A549 (cell line): ENCODE data around the gene SOS1. TPM values are rescaled to one million over a fixed set of nuclear protein-coding genes. Genes with fewer than 3 reads are reported as not detected.
A peak's percentile ranks its signal among the peaks of the same experiment; 100 is the strongest.

Source experiments
- ATAC-seq, 2 experiments: fragments of 200-7000 bp in 1 of 2; fragments of >200 bp in 1 of 2; cut with Nextera tagmentation in 1 of 2; cut with Tn5 transposase in 1 of 2; 3 replicates each; pipeline versions ENCODE4 v1.8.0 to v1.9.1; 2018 to 2020; ENCODE audit warnings: mild to moderate bottlenecking in 1 of 2, moderate library complexity in 1 of 2
- CTCF ChIA-PET: fragments of 300-600 bp; sonication (Branson Sonifier 250); formaldehyde crosslinking; extraction: SDS; loops from one replicate; lab custom pipeline; 2021; ENCODE audit warnings: antibody characterized with exemption, inconsistent platforms; lab: Yijun Ruan, JAX
- POLR2A ChIA-PET: fragments of 350-600 bp; formaldehyde crosslinking; extraction: SDS; loops from one replicate; lab custom pipeline; 2021; ENCODE audit warnings: antibody characterized with exemption, inconsistent platforms; lab: Yijun Ruan, JAX
- DNase-seq, 2 experiments: peaks; one replicate each; pipeline versions ENCODE4 v3.0.0 to v3.0.0-alpha.2; 2011 to 2016; ENCODE audit warnings: low read depth in 1 of 2, low spot score in 1 of 2
- FAIRE-seq: peaks from 2 replicates; lab custom pipeline; 2011; peaks lifted over from hg19 to GRCh38; lab: Jason Lieb, UNC
- H3K27ac ChIP-seq, 2 experiments: fragments of >200 bp; sonication (Bioruptor Twin); formaldehyde crosslinking; 3 replicates each; pipeline ENCODE4 v1.5.1; 2016 to 2017
- H3K4me1 ChIP-seq: fragments of >200 bp; sonication (Bioruptor Twin); formaldehyde crosslinking; 3 replicates; pipeline ENCODE4 v1.6.1; 2016
- H3K4me2 ChIP-seq: fragments of >200 bp; sonication (Bioruptor Twin); formaldehyde crosslinking; 3 replicates; pipeline ENCODE4 v1.6.1; 2016
- H3K4me3 ChIP-seq: fragments of >200 bp; sonication (Bioruptor Twin); formaldehyde crosslinking; 3 replicates; pipeline ENCODE4 v1.5.1; 2016
- H3K9me3 ChIP-seq: fragments of >200 bp; sonication (Bioruptor Twin); formaldehyde crosslinking; 3 replicates; pipeline ENCODE4 v1.6.1; 2016
- ATOH8 ChIP-seq: fragments of 250-450 bp; sonication (Bioruptor Pico); IDR thresholded peaks from 2 replicates; pipeline ENCODE4 v1.5.0; 2020; ENCODE audit warnings: low read depth, mild to moderate bottlenecking, moderate library complexity
- CBX8 ChIP-seq: fragments of 200-600 bp; sonication (generic); IDR thresholded peaks from 2 replicates; pipeline ENCODE4 v1.6.1; 2016
- CHD4 ChIP-seq: fragments of 200-600 bp; sonication (generic); IDR thresholded peaks from 2 replicates; pipeline ENCODE4 v1.6.1; 2016; ENCODE audit warnings: antibody characterized with exemption, mild to moderate bottlenecking, borderline replicate concordance
- CTCF ChIP-seq: fragments of >200 bp; sonication (Bioruptor Twin); formaldehyde crosslinking; IDR thresholded peaks from 3 replicates; pipeline ENCODE4 v1.5.1; 2016
- E2F6 ChIP-seq: IDR thresholded peaks from 2 replicates; pipeline ENCODE4 v1.6.1; 2012; ENCODE audit warnings: low read depth, borderline replicate concordance
- EHF ChIP-seq: fragments of 250-450 bp; sonication (Bioruptor Pico); IDR thresholded peaks from 2 replicates; pipeline ENCODE4 v1.5.0; 2020; ENCODE audit warnings: mild to moderate bottlenecking
- EHMT2 ChIP-seq: fragments of 200-600 bp; sonication (generic); IDR thresholded peaks from 2 replicates; pipeline ENCODE4 v1.6.1; 2016; ENCODE audit warnings: antibody characterized with exemption, low read depth, mild to moderate bottlenecking, moderate library complexity
- HOXA7 ChIP-seq: fragments of 250-450 bp; sonication (Bioruptor Pico); IDR thresholded peaks from 2 replicates; pipeline ENCODE4 v1.5.0; 2020; ENCODE audit warnings: mild to moderate bottlenecking, moderate library complexity
- HOXB13 ChIP-seq: fragments of 250-450 bp; sonication (Bioruptor Pico); IDR thresholded peaks from 2 replicates; pipeline ENCODE4 v1.5.0; 2020; ENCODE audit warnings: low read depth, mild to moderate bottlenecking, moderate library complexity
- KDM5A ChIP-seq: fragments of 200-600 bp; sonication (generic); IDR thresholded peaks from 2 replicates; pipeline ENCODE4 v1.6.1; 2016; ENCODE audit warnings: antibody characterized with exemption, mild to moderate bottlenecking
- MAFK ChIP-seq: fragments of 450-650 bp; IDR thresholded peaks from 2 replicates; pipeline ENCODE4 v1.6.1; 2014; ENCODE audit not compliant: partially characterized antibody
- NFE2L2 ChIP-seq: fragments of 150-350 bp; conservative IDR thresholded peaks from 2 replicates; pipeline ENCODE4 v1.6.1; 2014; ENCODE audit warnings: low read length
- NR3C1 ChIP-seq: fragments of >200 bp; sonication (Bioruptor Twin); formaldehyde crosslinking; IDR thresholded peaks from 3 replicates; pipeline ENCODE4 v1.6.1; 2017
- POLR2A ChIP-seq: IDR thresholded peaks from 2 replicates; pipeline ENCODE4 v1.6.1; 2012; ENCODE audit warnings: mild to moderate bottlenecking, low read length
- POLR2AphosphoS2 ChIP-seq: conservative IDR thresholded peaks from 2 replicates; pipeline ENCODE4 v1.6.1; 2012; ENCODE audit warnings: low read length, improper control_type of control experiment, inconsistent platforms
- RNF2 ChIP-seq: fragments of 200-600 bp; sonication (generic); IDR thresholded peaks from 2 replicates; pipeline ENCODE4 v1.6.1; 2016; ENCODE audit warnings: low read depth, mild to moderate bottlenecking, antibody characterized with exemption, moderate library complexity, borderline replicate concordance
- TP53 ChIP-seq: fragments of 250-450 bp; sonication (Bioruptor Pico); IDR thresholded peaks from 2 replicates; pipeline ENCODE4 v1.5.0; 2021; ENCODE audit warnings: mild to moderate bottlenecking, moderate library complexity
- ZFP36 ChIP-seq: fragments of 450-650 bp; IDR thresholded peaks from 2 replicates; pipeline ENCODE4 v1.6.1; 2014; ENCODE audit warnings: borderline replicate concordance; ENCODE audit not compliant: partially characterized antibody
- ZNF302 ChIP-seq: fragments of 250-450 bp; sonication (Bioruptor Pico); IDR thresholded peaks from 2 replicates; pipeline ENCODE4 v1.9.0; 2021; ENCODE audit warnings: inconsistent platforms, mild to moderate bottlenecking, moderate library complexity
- WGBS: methylation state at CpG from one replicate; pipeline ENCODE4 v1.1.6; 2017; ENCODE audit errors: missing lambda C conversion rate; 5-methylcytosine and 5-hydroxymethylcytosine counted together
- polyA plus RNA-seq, 4 experiments: library from polyadenylated mRNA; depleted of rRNA in 3 of 4; stranded (reverse); fragments of >200 nt; fragmentation: RNase III in 1 of 4; extraction: RNeasy Plus Mini Kit Qiagen cat#74134 plus additional on column Dnase treatment in 1 of 4; gene quantifications; 2 replicates in 3 of 4; 3 replicates in 1 of 4; pipeline ENCODE4 v1.2.3, GENCODE V29; 2011 to 2017
- TF ChIP-seq, protein P1 (sequence below): fragments of 200-600 bp; sonication (generic); IDR thresholded peaks from 2 replicates; pipeline ENCODE4 v1.6.1; 2016; ENCODE audit warnings: antibody characterized with exemption, mild to moderate bottlenecking, moderate library complexity

Gene SOS1
- polyA plus RNA-seq, 2 of the 4 experiments (the other 2 are of a cell fraction), result 19.6 to 48.9 TPM

GRCh38 chr2:39120521-39120770, 405 bp downstream of the SOS1 start:
- H3K4me2 ChIP-seq, result peak overlapping the region; percentile 82
- peak overlapping the region; percentile 80 for H3K4me3 ChIP-seq
- TF ChIP-seq NR3C1 (no peak), ZFP36 (no peak), HOXA7 (no peak), TP53 (CRISPR knock-in tag) (no peak), KDM5A (no peak), CHD4 (no peak), E2F6 (no peak), HOXB13 (CRISPR knock-in tag) (no peak), RNF2 (no peak), ATOH8 (CRISPR knock-in tag) (no peak), MAFK (no peak), CTCF (no peak; the same call in 1 of the 3 replicates), POLR2A (no peak), CBX8 (no peak), ZNF302 (no peak), EHMT2 (no peak), NFE2L2 (no peak), POLR2AphosphoS2 (no peak), EHF (CRISPR knock-in tag) (no peak)
- TF ChIP-seq, protein P1, sequence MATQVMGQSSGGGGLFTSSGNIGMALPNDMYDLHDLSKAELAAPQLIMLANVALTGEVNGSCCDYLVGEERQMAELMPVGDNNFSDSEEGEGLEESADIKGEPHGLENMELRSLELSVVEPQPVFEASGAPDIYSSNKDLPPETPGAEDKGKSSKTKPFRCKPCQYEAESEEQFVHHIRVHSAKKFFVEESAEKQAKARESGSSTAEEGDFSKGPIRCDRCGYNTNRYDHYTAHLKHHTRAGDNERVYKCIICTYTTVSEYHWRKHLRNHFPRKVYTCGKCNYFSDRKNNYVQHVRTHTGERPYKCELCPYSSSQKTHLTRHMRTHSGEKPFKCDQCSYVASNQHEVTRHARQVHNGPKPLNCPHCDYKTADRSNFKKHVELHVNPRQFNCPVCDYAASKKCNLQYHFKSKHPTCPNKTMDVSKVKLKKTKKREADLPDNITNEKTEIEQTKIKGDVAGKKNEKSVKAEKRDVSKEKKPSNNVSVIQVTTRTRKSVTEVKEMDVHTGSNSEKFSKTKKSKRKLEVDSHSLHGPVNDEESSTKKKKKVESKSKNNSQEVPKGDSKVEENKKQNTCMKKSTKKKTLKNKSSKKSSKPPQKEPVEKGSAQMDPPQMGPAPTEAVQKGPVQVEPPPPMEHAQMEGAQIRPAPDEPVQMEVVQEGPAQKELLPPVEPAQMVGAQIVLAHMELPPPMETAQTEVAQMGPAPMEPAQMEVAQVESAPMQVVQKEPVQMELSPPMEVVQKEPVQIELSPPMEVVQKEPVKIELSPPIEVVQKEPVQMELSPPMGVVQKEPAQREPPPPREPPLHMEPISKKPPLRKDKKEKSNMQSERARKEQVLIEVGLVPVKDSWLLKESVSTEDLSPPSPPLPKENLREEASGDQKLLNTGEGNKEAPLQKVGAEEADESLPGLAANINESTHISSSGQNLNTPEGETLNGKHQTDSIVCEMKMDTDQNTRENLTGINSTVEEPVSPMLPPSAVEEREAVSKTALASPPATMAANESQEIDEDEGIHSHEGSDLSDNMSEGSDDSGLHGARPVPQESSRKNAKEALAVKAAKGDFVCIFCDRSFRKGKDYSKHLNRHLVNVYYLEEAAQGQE, result no peak
- TF ChIP-seq, all 56 proteins: peak for 0
- POLR2A ChIA-PET, result interaction anchor here (0.6 to 2.5 kb wide), 12 partner anchors 11 to 369 kb away, joined by 3 to 14 read pairs (median 4); partner anchors contain the start of genes MAP4K3 and SRSF7
- DNase-seq (no peak), FAIRE-seq (no peak), ATAC-seq (peak in 1 of 2 experiments; percentile 47; a peak in 2 of 6 replicates)
- CTCF ChIA-PET, result interaction anchor here (0.7 to 4.6 kb wide), 17 partner anchors 9 to 173 kb away, joined by 3 to 53 read pairs (median 4); no protein-coding TSS in a partner anchor
- no peaks in the 10 kb centered on the region for H3K9me3 ChIP-seq
- peak overlapping the region; percentile 97 to 98 for H3K27ac ChIP-seq
- no CpG with 5 or more reads among the region's 37 CpGs for WGBS
- peaks cover 25% of the 10 kb centered on the region for H3K4me1 ChIP-seq
